GM12891 (cell line): ENCODE data around the gene SNTG2.

Source experiments
- PAX5 ChIP-seq: IDR thresholded peaks from 2 replicates; pipeline ENCODE4 v1.6.1; 2011; ENCODE audit warnings: low read length, moderate library complexity, mild to moderate bottlenecking; ENCODE audit not compliant: insufficient read depth, severe bottlenecking
- POLR2A ChIP-seq: IDR thresholded peaks from 2 replicates; pipeline ENCODE4 v1.6.1; 2011; ENCODE audit warnings: low read depth, low read length, control low read depth
- POLR2AphosphoS5 ChIP-seq: IDR thresholded peaks from 2 replicates; pipeline ENCODE4 v1.6.1; 2011; ENCODE audit warnings: low read depth, low read length, control low read depth
- POU2F2 ChIP-seq: IDR thresholded peaks from 2 replicates; pipeline ENCODE4 v1.6.1; 2011; ENCODE audit warnings: low read depth, mild to moderate bottlenecking, control low read depth, low read length, moderate library complexity
- SPI1 ChIP-seq: IDR thresholded peaks from 2 replicates; pipeline ENCODE4 v1.6.1; 2011; ENCODE audit warnings: low read depth, low read length, control low read depth
- TAF1 ChIP-seq: IDR thresholded peaks from 2 replicates; pipeline ENCODE4 v1.6.1; 2011; ENCODE audit warnings: low read depth, low read length, control low read depth

DNA sequence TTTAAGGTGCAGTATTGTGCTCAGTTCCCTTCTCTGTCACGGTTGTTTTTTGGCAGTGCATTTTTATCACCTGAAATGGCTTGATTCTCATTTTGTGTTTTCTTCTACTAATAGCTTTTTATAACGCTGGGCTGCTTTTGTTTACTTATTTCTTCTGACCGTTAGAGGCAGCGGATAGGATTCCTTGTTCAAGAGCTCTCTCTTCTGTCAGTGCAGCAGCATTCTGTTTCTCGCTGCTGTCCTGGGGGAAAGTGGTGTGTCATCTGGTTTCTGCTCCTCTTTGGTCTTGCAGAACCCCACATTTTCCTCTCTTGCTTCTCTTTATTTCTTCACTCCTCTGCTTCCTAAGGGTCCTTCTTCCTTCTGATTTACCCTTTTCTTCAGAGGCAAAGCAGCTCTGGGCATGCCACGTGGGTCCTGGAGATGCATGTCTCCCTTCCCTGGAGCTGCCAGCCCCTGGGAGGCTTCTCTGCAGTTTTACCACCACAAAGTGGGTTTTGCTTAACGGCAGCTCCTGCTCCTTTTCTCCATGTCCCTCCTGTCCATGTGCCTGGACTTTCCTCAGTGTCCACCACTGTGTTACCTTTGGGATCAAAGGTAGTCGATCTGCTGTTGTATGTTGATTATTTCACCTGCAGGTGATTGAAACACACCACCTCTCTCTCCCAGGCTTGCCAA, 47.3 kb upstream of the SNTG2 start:
- TF ChIP-seq TAF1 (no peak), POLR2A (no peak), SPI1 (no peak), POLR2AphosphoS5 (no peak), PAX5 (no peak), POU2F2 (no peak)
